ENCODE results near the gene DSC1. TPM values are rescaled to one million over a fixed set of nuclear protein-coding genes. Genes with fewer than 3 reads are reported as not detected.

The DSC1 gene
- total and polyA plus RNA-seq, 2 of the 13 experiments (the other 11 are each of a cell fraction or from before 2014, with no cell fraction given), result not detected

DNA sequence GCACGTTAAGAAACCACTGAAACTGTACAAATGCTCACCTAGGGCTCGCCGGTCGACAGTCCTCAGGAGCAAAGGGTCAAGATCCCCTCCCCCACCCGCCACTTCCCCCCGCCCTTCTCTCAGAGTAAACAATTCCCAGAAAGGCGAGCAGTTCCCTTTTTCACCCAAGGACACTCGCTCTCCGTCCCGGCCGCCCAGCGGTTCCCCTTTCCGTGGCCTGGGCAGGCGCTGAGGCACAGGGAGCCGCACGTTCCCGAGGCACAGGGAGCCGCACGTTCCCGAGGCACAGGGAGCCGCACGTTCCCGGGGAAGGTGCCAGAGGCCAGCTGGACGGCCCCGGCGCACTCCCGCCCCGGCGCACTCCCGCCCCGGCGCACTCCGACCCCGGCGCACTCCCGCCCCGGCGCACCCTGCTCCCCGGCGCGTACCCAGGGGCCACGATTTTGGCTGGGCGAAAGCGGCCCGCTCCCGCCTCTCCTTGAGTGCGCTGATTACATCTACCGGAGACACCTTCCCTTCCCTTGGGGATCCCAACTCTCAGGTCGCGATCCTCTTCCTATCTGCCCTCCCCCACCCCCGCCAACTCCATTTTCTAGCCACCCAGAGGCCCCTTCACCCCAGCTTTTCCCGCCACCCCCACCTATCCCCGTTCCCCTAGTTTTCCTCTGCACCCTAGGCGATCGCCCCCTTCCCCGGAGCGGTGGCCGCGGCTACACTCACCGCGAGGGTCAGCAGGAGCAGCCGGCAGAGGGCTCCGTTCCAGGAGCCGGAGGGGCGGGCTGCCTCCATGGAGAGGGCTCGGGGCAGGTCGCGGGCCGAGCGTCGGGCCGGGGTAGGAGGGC lies 61.3 kb downstream of the DSC1 start (continued):
- TF ChIP-seq, protein P1, sequence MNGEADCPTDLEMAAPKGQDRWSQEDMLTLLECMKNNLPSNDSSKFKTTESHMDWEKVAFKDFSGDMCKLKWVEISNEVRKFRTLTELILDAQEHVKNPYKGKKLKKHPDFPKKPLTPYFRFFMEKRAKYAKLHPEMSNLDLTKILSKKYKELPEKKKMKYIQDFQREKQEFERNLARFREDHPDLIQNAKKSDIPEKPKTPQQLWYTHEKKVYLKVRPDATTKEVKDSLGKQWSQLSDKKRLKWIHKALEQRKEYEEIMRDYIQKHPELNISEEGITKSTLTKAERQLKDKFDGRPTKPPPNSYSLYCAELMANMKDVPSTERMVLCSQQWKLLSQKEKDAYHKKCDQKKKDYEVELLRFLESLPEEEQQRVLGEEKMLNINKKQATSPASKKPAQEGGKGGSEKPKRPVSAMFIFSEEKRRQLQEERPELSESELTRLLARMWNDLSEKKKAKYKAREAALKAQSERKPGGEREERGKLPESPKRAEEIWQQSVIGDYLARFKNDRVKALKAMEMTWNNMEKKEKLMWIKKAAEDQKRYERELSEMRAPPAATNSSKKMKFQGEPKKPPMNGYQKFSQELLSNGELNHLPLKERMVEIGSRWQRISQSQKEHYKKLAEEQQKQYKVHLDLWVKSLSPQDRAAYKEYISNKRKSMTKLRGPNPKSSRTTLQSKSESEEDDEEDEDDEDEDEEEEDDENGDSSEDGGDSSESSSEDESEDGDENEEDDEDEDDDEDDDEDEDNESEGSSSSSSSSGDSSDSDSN (CRISPR knock-in tag; IDR thresholded peaks at IDR 0.05), result peak; percentile 93
- TF ChIP-seq, protein P2, sequence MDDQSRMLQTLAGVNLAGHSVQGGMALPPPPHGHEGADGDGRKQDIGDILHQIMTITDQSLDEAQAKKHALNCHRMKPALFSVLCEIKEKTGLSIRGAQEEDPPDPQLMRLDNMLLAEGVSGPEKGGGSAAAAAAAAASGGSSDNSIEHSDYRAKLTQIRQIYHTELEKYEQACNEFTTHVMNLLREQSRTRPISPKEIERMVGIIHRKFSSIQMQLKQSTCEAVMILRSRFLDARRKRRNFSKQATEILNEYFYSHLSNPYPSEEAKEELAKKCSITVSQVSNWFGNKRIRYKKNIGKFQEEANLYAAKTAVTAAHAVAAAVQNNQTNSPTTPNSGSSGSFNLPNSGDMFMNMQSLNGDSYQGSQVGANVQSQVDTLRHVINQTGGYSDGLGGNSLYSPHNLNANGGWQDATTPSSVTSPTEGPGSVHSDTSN (CRISPR knock-in tag; IDR thresholded peaks at IDR 0.05; ENCODE audit: borderline replicate concordance), result no peak
- TF ChIP-seq ZNF709 (CRISPR knock-in tag; IDR thresholded peaks at IDR 0.05) (no peak), HNF4G (IDR thresholded peaks at IDR 0.05; ENCODE audit: borderline replicate concordance, low read depth, low read length) (no peak; the same call in 1 of the 2 replicates), HNF4G (CRISPR knock-in tag; IDR thresholded peaks at IDR 0.05; ENCODE audit: borderline replicate concordance, low read depth) (no peak), ZSCAN22 (CRISPR knock-in tag; IDR thresholded peaks at IDR 0.05) (no peak), ELF3 (CRISPR knock-in tag; IDR thresholded peaks at IDR 0.05) (peak; percentile 22; the same call in 1 of the 2 replicates), CENPX (CRISPR knock-in tag; IDR thresholded peaks at IDR 0.05) (no peak), PCBP2 (optimal IDR thresholded peaks at IDR 0.05; ENCODE audit: low read depth, low read length, poor library complexity, severe bottlenecking) (no peak), SNAI1 (CRISPR knock-in tag; IDR thresholded peaks at IDR 0.05; ENCODE audit: borderline replicate concordance) (no peak), NKX3-1 (CRISPR knock-in tag; IDR thresholded peaks at IDR 0.05) (no peak), GATA4 (IDR thresholded peaks at IDR 0.05; ENCODE audit: borderline replicate concordance, low read depth) (no peak), ZNF12 (CRISPR knock-in tag; IDR thresholded peaks at IDR 0.05) (no peak), SETDB1 (CRISPR knock-in tag; IDR thresholded peaks at IDR 0.05; ENCODE audit: borderline replicate concordance) (no peak), STAT5B (CRISPR knock-in tag; IDR thresholded peaks at IDR 0.05) (no peak), POLR2AphosphoS5 (IDR thresholded peaks at IDR 0.05; ENCODE audit: low read depth, low read length) (peak; percentile 58; the same call in 1 of the 2 replicates), TBP (CRISPR knock-in tag; IDR thresholded peaks at IDR 0.05) (no peak)
- TF ChIP-seq, protein P3, sequence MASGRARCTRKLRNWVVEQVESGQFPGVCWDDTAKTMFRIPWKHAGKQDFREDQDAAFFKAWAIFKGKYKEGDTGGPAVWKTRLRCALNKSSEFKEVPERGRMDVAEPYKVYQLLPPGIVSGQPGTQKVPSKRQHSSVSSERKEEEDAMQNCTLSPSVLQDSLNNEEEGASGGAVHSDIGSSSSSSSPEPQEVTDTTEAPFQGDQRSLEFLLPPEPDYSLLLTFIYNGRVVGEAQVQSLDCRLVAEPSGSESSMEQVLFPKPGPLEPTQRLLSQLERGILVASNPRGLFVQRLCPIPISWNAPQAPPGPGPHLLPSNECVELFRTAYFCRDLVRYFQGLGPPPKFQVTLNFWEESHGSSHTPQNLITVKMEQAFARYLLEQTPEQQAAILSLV (CRISPR knock-in tag; IDR thresholded peaks at IDR 0.05; ENCODE audit: borderline replicate concordance), result no peak
- TF ChIP-seq, protein P4, sequence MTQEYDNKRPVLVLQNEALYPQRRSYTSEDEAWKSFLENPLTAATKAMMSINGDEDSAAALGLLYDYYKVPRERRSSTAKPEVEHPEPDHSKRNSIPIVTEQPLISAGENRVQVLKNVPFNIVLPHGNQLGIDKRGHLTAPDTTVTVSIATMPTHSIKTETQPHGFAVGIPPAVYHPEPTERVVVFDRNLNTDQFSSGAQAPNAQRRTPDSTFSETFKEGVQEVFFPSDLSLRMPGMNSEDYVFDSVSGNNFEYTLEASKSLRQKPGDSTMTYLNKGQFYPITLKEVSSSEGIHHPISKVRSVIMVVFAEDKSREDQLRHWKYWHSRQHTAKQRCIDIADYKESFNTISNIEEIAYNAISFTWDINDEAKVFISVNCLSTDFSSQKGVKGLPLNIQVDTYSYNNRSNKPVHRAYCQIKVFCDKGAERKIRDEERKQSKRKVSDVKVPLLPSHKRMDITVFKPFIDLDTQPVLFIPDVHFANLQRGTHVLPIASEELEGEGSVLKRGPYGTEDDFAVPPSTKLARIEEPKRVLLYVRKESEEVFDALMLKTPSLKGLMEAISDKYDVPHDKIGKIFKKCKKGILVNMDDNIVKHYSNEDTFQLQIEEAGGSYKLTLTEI (CRISPR knock-in tag; conservative IDR thresholded peaks at IDR 0.05), result no peak
- TF ChIP-seq, protein P5, sequence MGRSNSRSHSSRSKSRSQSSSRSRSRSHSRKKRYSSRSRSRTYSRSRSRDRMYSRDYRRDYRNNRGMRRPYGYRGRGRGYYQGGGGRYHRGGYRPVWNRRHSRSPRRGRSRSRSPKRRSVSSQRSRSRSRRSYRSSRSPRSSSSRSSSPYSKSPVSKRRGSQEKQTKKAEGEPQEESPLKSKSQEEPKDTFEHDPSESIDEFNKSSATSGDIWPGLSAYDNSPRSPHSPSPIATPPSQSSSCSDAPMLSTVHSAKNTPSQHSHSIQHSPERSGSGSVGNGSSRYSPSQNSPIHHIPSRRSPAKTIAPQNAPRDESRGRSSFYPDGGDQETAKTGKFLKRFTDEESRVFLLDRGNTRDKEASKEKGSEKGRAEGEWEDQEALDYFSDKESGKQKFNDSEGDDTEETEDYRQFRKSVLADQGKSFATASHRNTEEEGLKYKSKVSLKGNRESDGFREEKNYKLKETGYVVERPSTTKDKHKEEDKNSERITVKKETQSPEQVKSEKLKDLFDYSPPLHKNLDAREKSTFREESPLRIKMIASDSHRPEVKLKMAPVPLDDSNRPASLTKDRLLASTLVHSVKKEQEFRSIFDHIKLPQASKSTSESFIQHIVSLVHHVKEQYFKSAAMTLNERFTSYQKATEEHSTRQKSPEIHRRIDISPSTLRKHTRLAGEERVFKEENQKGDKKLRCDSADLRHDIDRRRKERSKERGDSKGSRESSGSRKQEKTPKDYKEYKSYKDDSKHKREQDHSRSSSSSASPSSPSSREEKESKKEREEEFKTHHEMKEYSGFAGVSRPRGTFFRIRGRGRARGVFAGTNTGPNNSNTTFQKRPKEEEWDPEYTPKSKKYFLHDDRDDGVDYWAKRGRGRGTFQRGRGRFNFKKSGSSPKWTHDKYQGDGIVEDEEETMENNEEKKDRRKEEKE (IDR thresholded peaks at IDR 0.05), result no peak

Data from HepG2 (cell line).